H1 (cell line): ENCODE measurements around the gene LEMD2. TPM values are rescaled to one million over a fixed set of nuclear protein-coding genes. Genes with fewer than 3 reads are reported as not detected.

Experiments
- CTCF ChIA-PET: fragments of 300-600 bp; sonication (Branson Sonifier 250); formaldehyde crosslinking; loops from one replicate; lab custom pipeline; 2021; ENCODE audit not compliant: partially characterized antibody; lab: Charles Lee
- POLR2A ChIA-PET: fragments of 300-600 bp; sonication (Branson Sonifier 250); formaldehyde crosslinking; loops from one replicate; lab custom pipeline; 2021; ENCODE audit warnings: inconsistent platforms; ENCODE audit not compliant: partially characterized antibody; lab: Charles Lee
- DNase-seq, 2 experiments: peaks; one replicate each; pipeline versions ENCODE4 v3.0.0 to v3.0.0-alpha.2; 2010 to 2022; ENCODE audit warnings: low spot score in 2 of 2, low read depth in 1 of 2, mixed read lengths in 1 of 2
- FAIRE-seq: peaks from 2 replicates; lab custom pipeline; 2011; peaks lifted over from hg19 to GRCh38; lab: Jason Lieb, UNC
- H2AFZ ChIP-seq: 2 replicates; pipeline ENCODE4 v1.8.1; 2012; ENCODE audit warnings: low read length, inconsistent platforms
- H2AK5ac ChIP-seq: 2 replicates; pipeline ENCODE4 v1.6.1; 2013; ENCODE audit warnings: low read depth, low read length
- H2BK120ac ChIP-seq: replicated peaks from 2 replicates; pipeline ENCODE3; 2013; ENCODE audit warnings: low read depth, low read length, inconsistent platforms
- H2BK12ac ChIP-seq: 2 replicates; pipeline ENCODE4 v1.6.1; 2013; ENCODE audit warnings: low read depth, low read length
- H2BK15ac ChIP-seq: 2 replicates; pipeline ENCODE4 v1.6.1; 2013; ENCODE audit warnings: low read length
- H2BK20ac ChIP-seq: 2 replicates; pipeline ENCODE4 v1.6.1; 2013; ENCODE audit warnings: low read length
- H2BK5ac ChIP-seq: 2 replicates; pipeline ENCODE4 v1.6.1; 2013; ENCODE audit warnings: low read depth, low read length
- H3K14ac ChIP-seq: 2 replicates; pipeline ENCODE4 v1.6.1; 2013; ENCODE audit warnings: inconsistent platforms; ENCODE audit not compliant: insufficient read length
- H3K18ac ChIP-seq: 2 replicates; pipeline ENCODE4 v1.6.1; 2013; ENCODE audit warnings: low read length; ENCODE audit errors: extremely low read depth
- H3K23ac ChIP-seq: 2 replicates; pipeline ENCODE4 v1.6.1; 2013; ENCODE audit warnings: inconsistent platforms; ENCODE audit not compliant: insufficient read length
- H3K23me2 ChIP-seq: 2 replicates; pipeline ENCODE4 v1.6.1; 2013; ENCODE audit warnings: low read depth, low read length
- H3K27ac ChIP-seq: 2 replicates; pipeline ENCODE4 v1.6.1; 2011; ENCODE audit warnings: low read depth, low read length, inconsistent platforms
- H3K27me3 ChIP-seq, 4 experiments: replicated peaks in 1 of 4; 1 replicate in 1 of 4; 2 replicates in 3 of 4; pipeline versions ENCODE4 v1.6.1 to v1.8.1; 2011 to 2013; ENCODE audit warnings: low read length in 3 of 4, mild to moderate bottlenecking in 3 of 4, inconsistent platforms in 2 of 4, mixed read lengths in 2 of 4, moderate library complexity in 1 of 4; ENCODE audit not compliant: control insufficient read depth in 3 of 4, insufficient read depth in 3 of 4; ENCODE audit errors: extremely low read depth in 1 of 4
- H3K36me3 ChIP-seq, 4 experiments: 2 replicates each; pipeline versions ENCODE4 v1.6.1 to v1.8.1; 2011 to 2013; ENCODE audit warnings: mild to moderate bottlenecking in 4 of 4, low read length in 3 of 4, moderate library complexity in 2 of 4, control low read depth in 1 of 4, inconsistent platforms in 1 of 4; ENCODE audit not compliant: insufficient read depth in 4 of 4, control insufficient read depth in 2 of 4
- H3K4ac ChIP-seq: replicated peaks from 2 replicates; pipeline ENCODE3; 2013; ENCODE audit warnings: low read length, low read depth, mixed read lengths, inconsistent platforms; ENCODE audit not compliant: insufficient read length
- H3K4me1 ChIP-seq, 4 experiments: replicated peaks in 1 of 4; 1 replicate in 1 of 4; 2 replicates in 3 of 4; pipeline versions ENCODE4 v1.6.1 to v1.8.1; 2011 to 2013; ENCODE audit warnings: low read length in 3 of 4, inconsistent platforms in 2 of 4, mixed read lengths in 1 of 4; ENCODE audit not compliant: insufficient read depth in 4 of 4, control insufficient read depth in 3 of 4
- H3K4me2 ChIP-seq, 2 experiments: 2 replicates each; pipeline versions ENCODE4 v1.6.1 to v1.8.1; 2011 to 2013; ENCODE audit warnings: low read depth in 2 of 2, low read length in 2 of 2, control low read depth in 1 of 2, inconsistent platforms in 1 of 2, mild to moderate bottlenecking in 1 of 2; ENCODE audit not compliant: insufficient read depth in 1 of 2
- H3K4me3 ChIP-seq, 4 experiments: fragments of 200-600, 300-600 bp in 1 of 4; sonication (generic), shearing (Covaris generic), sonication (Bioruptor Twin) in 1 of 4; 2 replicates each; pipeline versions ENCODE4 v1.5.1 to v1.8.1; 2011 to 2016; ENCODE audit warnings: low read length in 4 of 4, low read depth in 3 of 4, control low read depth in 2 of 4, inconsistent platforms in 2 of 4, mild to moderate bottlenecking in 2 of 4, mixed read lengths in 1 of 4, moderate library complexity in 1 of 4; ENCODE audit not compliant: insufficient read depth in 2 of 4; ENCODE audit errors: extremely low read depth in 1 of 4
- H3K56ac ChIP-seq: replicated peaks from 2 replicates; pipeline ENCODE3; 2013; ENCODE audit warnings: low read depth, mild to moderate bottlenecking, mixed read lengths, low read length, inconsistent platforms; ENCODE audit not compliant: insufficient read length
- H3K79me1 ChIP-seq: 2 replicates; pipeline ENCODE4 v1.6.1; 2013; ENCODE audit warnings: low read depth, low read length, control low read depth
- H3K79me2 ChIP-seq, 2 experiments: 2 replicates each; pipeline versions ENCODE4 v1.6.1 to v1.8.1; 2012 to 2013; ENCODE audit warnings: low read length in 2 of 2, mild to moderate bottlenecking in 2 of 2, inconsistent platforms in 1 of 2; ENCODE audit not compliant: insufficient read depth in 2 of 2, control insufficient read depth in 1 of 2
- H3K9ac ChIP-seq, 4 experiments: replicated peaks in 1 of 4; 1 replicate in 1 of 4; 2 replicates in 3 of 4; pipeline versions ENCODE4 v1.6.1 to v1.8.1; 2011 to 2013; ENCODE audit warnings: low read depth in 3 of 4, low read length in 3 of 4, control low read depth in 2 of 4, mild to moderate bottlenecking in 2 of 4, moderate library complexity in 2 of 4, inconsistent platforms in 1 of 4; ENCODE audit errors: extremely low read depth in 1 of 4
- H3K9me3 ChIP-seq, 2 experiments: 2 replicates each; pipeline versions ENCODE4 v1.6.1 to v1.8.1; 2012 to 2013; ENCODE audit warnings: mild to moderate bottlenecking in 2 of 2, moderate library complexity in 2 of 2, control low read depth in 1 of 2, inconsistent platforms in 1 of 2, low read depth in 1 of 2, low read length in 1 of 2, mixed read lengths in 1 of 2; ENCODE audit not compliant: insufficient read depth in 2 of 2
- H4K20me1 ChIP-seq, 2 experiments: replicated peaks in 1 of 2; 2 replicates each; pipeline versions ENCODE3 to v1.8.1; 2011 to 2013; ENCODE audit warnings: inconsistent platforms in 2 of 2, low read length in 2 of 2, mild to moderate bottlenecking in 1 of 2; ENCODE audit not compliant: insufficient read depth in 2 of 2, control insufficient read depth in 1 of 2
- H4K5ac ChIP-seq: 2 replicates; pipeline ENCODE4 v1.6.1; 2013; ENCODE audit warnings: low read length, low read depth, mixed read lengths, inconsistent platforms; ENCODE audit not compliant: insufficient read length
- H4K8ac ChIP-seq: 2 replicates; pipeline ENCODE4 v1.8.0; 2013; ENCODE audit warnings: mild to moderate bottlenecking, moderate library complexity, low read length, inconsistent platforms; ENCODE audit not compliant: insufficient read depth; ENCODE audit errors: extremely low read depth
- H4K91ac ChIP-seq: replicated peaks from 2 replicates; pipeline ENCODE3; 2013; ENCODE audit warnings: low read length, mixed read lengths, inconsistent platforms; ENCODE audit not compliant: insufficient read length
- ATF2 ChIP-seq: IDR thresholded peaks from 2 replicates; pipeline ENCODE4 v1.6.1; 2012; ENCODE audit warnings: low read length, inconsistent platforms
- BACH1 ChIP-seq: IDR thresholded peaks from 2 replicates; pipeline ENCODE4 v1.6.1; 2012; ENCODE audit warnings: low read length, improper control_type of control experiment
- BCL11A ChIP-seq, 2 experiments: IDR thresholded peaks; one replicate each; pipeline ENCODE4 v1.6.1; 2011; ENCODE audit warnings: low read depth in 2 of 2, low read length in 2 of 2, mild to moderate bottlenecking in 2 of 2
- HDAC2 ChIP-seq, 2 experiments: fragments of 300-600 bp in 1 of 2; sonication (generic) in 1 of 2; IDR thresholded peaks; 2 replicates each; pipeline ENCODE4 v1.6.1; 2011 to 2012; ENCODE audit warnings: low read depth in 2 of 2, low read length in 2 of 2, mild to moderate bottlenecking in 2 of 2, moderate library complexity in 2 of 2, borderline replicate concordance in 1 of 2, inconsistent platforms in 1 of 2
- JUN ChIP-seq: IDR thresholded peaks from 2 replicates; pipeline ENCODE4 v1.6.1; 2011; ENCODE audit warnings: low read depth, mild to moderate bottlenecking, improper control_type of control experiment, low read length
- PHF8 ChIP-seq: fragments of 200-600 bp; sonication (generic); conservative IDR thresholded peaks from 2 replicates; pipeline ENCODE4 v1.7.1; 2012; ENCODE audit warnings: low read depth, mild to moderate bottlenecking, inconsistent platforms, low read length, moderate library complexity
- POU5F1 ChIP-seq: IDR thresholded peaks from 2 replicates; pipeline ENCODE4 v1.6.1; 2011; ENCODE audit warnings: low read depth, mild to moderate bottlenecking, low read length, moderate library complexity
- RXRA ChIP-seq: IDR thresholded peaks from 2 replicates; pipeline ENCODE4 v1.6.1; 2011; ENCODE audit warnings: low read depth, mild to moderate bottlenecking, low read length, moderate library complexity; ENCODE audit not compliant: insufficient read depth
- SAP30 ChIP-seq: fragments of 300-600 bp; sonication (generic); IDR thresholded peaks from 2 replicates; pipeline ENCODE4 v1.7.1; 2012; ENCODE audit warnings: low read length, moderate library complexity, mild to moderate bottlenecking, inconsistent platforms; ENCODE audit not compliant: insufficient read depth, insufficient replicate concordance
- USF2 ChIP-seq: IDR thresholded peaks from 2 replicates; pipeline ENCODE4 v1.6.1; 2011; ENCODE audit warnings: low read length, improper control_type of control experiment
- WGBS, 2 experiments: shearing (Covaris generic) in 1 of 2; methylation state at CpG; one replicate each; pipeline versions ENCODE4 v1.1.6 to v1.1.7; 2013 to 2015; ENCODE audit warnings: low lambda C conversion rate in 2 of 2, mixed read lengths in 2 of 2, inconsistent platforms in 1 of 2, low coverage in 1 of 2, missing lambda C conversion rate in 1 of 2; ENCODE audit not compliant: insufficient replicate concordance in 2 of 2, insufficient coverage in 1 of 2, insufficient read length in 1 of 2; ENCODE audit errors: extremely low coverage in 1 of 2, missing lambda C conversion rate in 1 of 2; 5-methylcytosine and 5-hydroxymethylcytosine counted together
- polyA plus RNA-seq, 7 experiments: library from polyadenylated mRNA; depleted of rRNA in 3 of 7; stranded (reverse) in 5 of 7; unstranded in 2 of 7; fragments of >200 nt in 5 of 7; fragments of 200-250 nt in 2 of 7; gene quantifications; 1 replicate in 5 of 7; 2 replicates in 1 of 7; 4 replicates in 1 of 7; pipeline versions ENCODE4 v1.2.1 to v1.2.3, GENCODE V29; 2011 to 2013; ENCODE audit warnings: missing spikeins in 2 of 7, mixed read lengths in 2 of 7
- total RNA-seq: library from RNA; stranded (reverse); fragmentation: NEBNext Ultra II Directional; extraction: Animal tissue kit (Norgen Biotek cat#: 25700); gene quantifications from 2 replicates; pipeline ENCODE4 v1.2.1, GENCODE V29; 2021

LEMD2 gene
- total and polyA plus RNA-seq, 2 of the 8 experiments (the other 6 are each of a cell fraction or from before 2014, with no cell fraction given): 32.7 to 57.3 TPM

DNA sequence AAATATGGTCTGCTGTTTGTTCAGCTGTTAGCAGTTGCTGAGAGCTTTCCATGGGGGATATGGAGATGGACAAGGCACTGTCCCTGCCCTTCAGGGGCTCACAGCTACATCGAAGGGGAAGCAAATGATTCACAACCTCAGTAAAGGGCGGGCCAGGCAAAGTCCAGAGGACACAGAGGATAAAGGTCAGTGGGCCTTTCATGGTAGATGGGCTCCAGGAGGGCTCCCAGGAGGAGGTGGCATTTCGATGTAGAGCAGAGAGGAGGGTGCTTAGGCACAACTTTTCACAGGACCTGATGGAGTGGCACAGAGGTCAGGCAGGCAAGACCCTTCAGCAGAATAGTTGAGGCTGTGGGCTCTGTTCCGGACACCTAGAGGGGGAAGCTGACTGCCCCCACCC is 30.1 kb upstream of the LEMD2 start:
- Histone ChIP-seq H3K23me2 (no peaks in the 10 kb centered on the region; the same call in 1 of the 2 replicates), H2BK12ac (no peak overlapping the region), H3K4me3 (no peak overlapping the region), H4K5ac (no peak overlapping the region), H3K23ac (no peak overlapping the region), H3K79me2 (no peaks in the 10 kb centered on the region), H3K56ac (no peak overlapping the region), H3K79me1 (no peaks in the 10 kb centered on the region), H3K18ac (peak overlapping the region; percentile 4; the same call in 1 of the 2 replicates), H2BK5ac (no peak overlapping the region), H2AFZ (no peak overlapping the region), H3K4ac (no peak overlapping the region), H2BK120ac (no peak overlapping the region), H2BK20ac (no peak overlapping the region), H3K4me1 (peaks cover 2 to 15% (median 10%) of the 10 kb centered on the region in 4 experiments), H4K8ac (no peak overlapping the region), H3K4me2 (no peak overlapping the region), H3K14ac (no peak overlapping the region), H4K20me1 (no peaks in the 10 kb centered on the region), H2BK15ac (no peak overlapping the region), H3K9ac (no peak overlapping the region), H3K27ac (no peak overlapping the region), H3K36me3 (no peaks in the 10 kb centered on the region), H2AK5ac (no peak overlapping the region), H3K9me3 (no peaks in the 10 kb centered on the region), H3K27me3 (peaks cover 0 to 3% (median 1%) of the 10 kb centered on the region in 4 experiments; a peak in 4 of 7 replicates), H4K91ac (no peak overlapping the region)
- CTCF ChIA-PET: interaction anchor here (0.7 to 5.8 kb wide), 15 partner anchors 8 to 313 kb away, joined by 3 to 49 read pairs (median 3); no protein-coding TSS in a partner anchor
- no peak for FAIRE-seq
- no peak for DNase-seq
- POLR2A ChIA-PET: no interaction called here
- WGBS, 2 experiments: 82% methylated on average over 4 of the region's 4 CpGs; no CpG with 5 or more reads in 1 of the 2 experiments
- no peak for TF ChIP-seq BCL11A (IDR thresholded peaks at IDR 0.05; ENCODE audit: low read depth in 2 of 2, low read length in 2 of 2)
- TF ChIP-seq PHF8: no peak
- no peak for TF ChIP-seq ATF2
- TF ChIP-seq JUN: no peak
- TF ChIP-seq SAP30: no peak
- TF ChIP-seq HDAC2 (IDR thresholded peaks at IDR 0.05; ENCODE audit: borderline replicate concordance in 1 of 2, low read depth in 2 of 2, low read length in 2 of 2): no peak
- TF ChIP-seq USF2: no peak
- TF ChIP-seq POU5F1: no peak
- TF ChIP-seq BACH1: no peak
- TF ChIP-seq RXRA: no peak
